ENCODE data around the gene PRTG.

Gene PRTG

GRCh38 chr15:55599439-55599838 lies 143.5 kb downstream of the PRTG start:
- TF ChIP-seq SIN3A (IDR thresholded peaks at IDR 0.05; ENCODE audit: borderline replicate concordance, insufficient read depth, low read length) (no peak), FOXP2 (optimal IDR thresholded peaks at IDR 0.05; ENCODE audit: borderline replicate concordance, extremely low read depth, extremely low read length, insufficient read depth) (no peak), TAF1 (IDR thresholded peaks at IDR 0.05; ENCODE audit: borderline replicate concordance, insufficient read depth, low read length) (no peak), REST (IDR thresholded peaks at IDR 0.05; ENCODE audit: insufficient read depth in 1 of 2, low read depth in 2 of 2, low read length in 2 of 2) (no peak), POLR2AphosphoS5 (IDR thresholded peaks at IDR 0.05; ENCODE audit: low read depth, low read length) (no peak)

- no peak for TF ChIP-seq POLR2AphosphoS5 (IDR thresholded peaks at IDR 0.05; ENCODE audit: low read depth, low read length)
- TF ChIP-seq SIN3A (IDR thresholded peaks at IDR 0.05; ENCODE audit: borderline replicate concordance, insufficient read depth, low read length) = no peak
- no peak for TF ChIP-seq FOXP2 (optimal IDR thresholded peaks at IDR 0.05; ENCODE audit: borderline replicate concordance, extremely low read depth, extremely low read length, insufficient read depth)
- no peak for TF ChIP-seq REST (IDR thresholded peaks at IDR 0.05; ENCODE audit: insufficient read depth in 1 of 2, low read depth in 2 of 2, low read length in 2 of 2)
- TF ChIP-seq TAF1 (IDR thresholded peaks at IDR 0.05; ENCODE audit: borderline replicate concordance, insufficient read depth, low read length) = no peak
Measured at GRCh38 chr15:55590788-55591187, 152.2 kb downstream of the PRTG start.

GRCh38 chr15:55589287-55589686 lies 153.7 kb downstream of the PRTG start:
- no peak for TF ChIP-seq SIN3A (IDR thresholded peaks at IDR 0.05; ENCODE audit: borderline replicate concordance, insufficient read depth, low read length)
- TF ChIP-seq REST (IDR thresholded peaks at IDR 0.05; ENCODE audit: insufficient read depth in 1 of 2, low read depth in 2 of 2, low read length in 2 of 2) = no peak
- no peak for TF ChIP-seq FOXP2 (optimal IDR thresholded peaks at IDR 0.05; ENCODE audit: borderline replicate concordance, extremely low read depth, extremely low read length, insufficient read depth)
- no peak for TF ChIP-seq POLR2AphosphoS5 (IDR thresholded peaks at IDR 0.05; ENCODE audit: low read depth, low read length)
- TF ChIP-seq TAF1 (IDR thresholded peaks at IDR 0.05; ENCODE audit: borderline replicate concordance, insufficient read depth, low read length) = no peak

DNA sequence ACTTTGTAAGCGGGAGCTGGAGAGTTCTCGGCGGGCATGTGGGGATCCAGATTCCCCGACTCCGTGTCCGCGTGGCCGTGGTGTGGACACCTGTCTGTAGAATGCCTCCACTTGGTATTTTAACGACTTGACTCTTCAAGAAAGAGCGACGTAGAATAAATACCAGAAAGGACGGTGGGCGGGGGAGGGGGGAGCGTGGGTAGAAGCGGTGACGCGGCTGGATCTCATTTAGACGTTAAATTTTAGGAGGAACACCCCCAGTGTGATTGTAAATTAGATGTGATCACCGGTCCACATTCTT lies 154.2 kb downstream of the PRTG start:
- TF ChIP-seq POLR2AphosphoS5 (IDR thresholded peaks at IDR 0.05; ENCODE audit: low read depth, low read length) (no peak), FOXP2 (optimal IDR thresholded peaks at IDR 0.05; ENCODE audit: borderline replicate concordance, extremely low read depth, extremely low read length, insufficient read depth) (no peak), REST (IDR thresholded peaks at IDR 0.05; ENCODE audit: insufficient read depth in 1 of 2, low read depth in 2 of 2, low read length in 2 of 2) (no peak)

- no peak for TF ChIP-seq TAF1 (IDR thresholded peaks at IDR 0.05; ENCODE audit: borderline replicate concordance, insufficient read depth, low read length)
- no peak for TF ChIP-seq POLR2AphosphoS5 (IDR thresholded peaks at IDR 0.05; ENCODE audit: low read depth, low read length)
- TF ChIP-seq SIN3A (IDR thresholded peaks at IDR 0.05; ENCODE audit: borderline replicate concordance, insufficient read depth, low read length) = no peak
- TF ChIP-seq FOXP2 (optimal IDR thresholded peaks at IDR 0.05; ENCODE audit: borderline replicate concordance, extremely low read depth, extremely low read length, insufficient read depth) = no peak
Measured at GRCh38 chr15:55588070-55588814, 154.7 kb downstream of the PRTG start, which contains the start of gene PYGO1. TSS of gene PYGO1 (minus strand) at chr15:55588345. CDS start at chr15:55587883, 462 bp downstream.
